T-helper 1 cell treated with Interleukin-12 subunit alpha and Interleukin-12 subunit beta and Interleukin-4 antibody, amounts not matched to agents 30 μg/mL and 1 μg/mL, for 36 hours (primary cell): Measurements from ENCODE around the gene MXD4.
"Not testable (repeated sequence)": the region's sequence is repeated elsewhere in the genome, so short reads cannot be mapped to it uniquely, and the experiment has no call there.

Experiments used
- H3K27ac Mint-ChIP-seq: one replicate; pipeline ENCODE4 v1.8.0; 2021; ENCODE audit warnings: mild to moderate bottlenecking, mixed read lengths
- H3K27me3 Mint-ChIP-seq: one replicate; pipeline ENCODE4 v1.8.0; 2021; ENCODE audit warnings: low read depth, mixed read lengths
- H3K36me3 Mint-ChIP-seq: one replicate; pipeline ENCODE4 v1.8.0; 2021; ENCODE audit warnings: low read depth, mixed read lengths
- H3K4me1 Mint-ChIP-seq: one replicate; pipeline ENCODE4 v1.8.0; 2021; ENCODE audit warnings: low read depth, mixed read lengths
- H3K4me3 Mint-ChIP-seq: one replicate; pipeline ENCODE4 v1.8.0; 2021; ENCODE audit warnings: mild to moderate bottlenecking, moderate library complexity, mixed read lengths
- H3K9me3 Mint-ChIP-seq: one replicate; pipeline ENCODE4 v1.8.0; 2021; ENCODE audit warnings: mixed read lengths

The MXD4 gene

GRCh38 chr4:2220016-2220630, 41.8 kb downstream of the MXD4 start:
- Mint-ChIP-seq H3K4me1 (peaks cover 11% of the 10 kb centered on the region), H3K27me3 (no peaks in the 10 kb centered on the region), H3K27ac (no peak overlapping the region), H3K9me3 (no peaks in the 10 kb centered on the region), H3K36me3 (peaks cover 4% of the 10 kb centered on the region), H3K4me3 (no peak overlapping the region)

GRCh38 chr4:2219233-2219760, 42.6 kb downstream of the MXD4 start:
- H3K36me3 Mint-ChIP-seq: peaks cover 4% of the 10 kb centered on the region
- peaks cover 11% of the 10 kb centered on the region for H3K4me1 Mint-ChIP-seq
- no peak overlapping the region for H3K27ac Mint-ChIP-seq
- H3K9me3 Mint-ChIP-seq: no peaks in the 10 kb centered on the region
- no peaks in the 10 kb centered on the region for H3K27me3 Mint-ChIP-seq
- H3K4me3 Mint-ChIP-seq: no peak overlapping the region

GRCh38 chr4:2218436-2218835, 43.5 kb downstream of the MXD4 start:
- Mint-ChIP-seq H3K4me3 (no peak overlapping the region), H3K27ac (no peak overlapping the region), H3K36me3 (peaks cover 1% of the 10 kb centered on the region), H3K9me3 (no peaks in the 10 kb centered on the region), H3K27me3 (no peaks in the 10 kb centered on the region), H3K4me1 (peaks cover 11% of the 10 kb centered on the region)

GRCh38 chr4:2217726-2218125, 44.2 kb downstream of the MXD4 start:
- no peak overlapping the region for H3K4me3 Mint-ChIP-seq
- no peak overlapping the region for H3K27ac Mint-ChIP-seq
- peaks cover 2% of the 10 kb centered on the region for H3K36me3 Mint-ChIP-seq

GRCh38 chr4:2212831-2213230, 49.1 kb downstream of the MXD4 start:
- Mint-ChIP-seq H3K9me3 (no peaks in the 10 kb centered on the region), H3K36me3 (peaks cover 4% of the 10 kb centered on the region), H3K27me3 (no peaks in the 10 kb centered on the region), H3K4me3 (no peak overlapping the region), H3K27ac (no peak overlapping the region), H3K4me1 (peaks cover 5% of the 10 kb centered on the region)

More at GRCh38 chr4:2217726-2218125, 44.2 kb downstream of the MXD4 start:
- Mint-ChIP-seq H3K4me1 (peaks cover 11% of the 10 kb centered on the region), H3K27me3 (no peaks in the 10 kb centered on the region), H3K9me3 (no peaks in the 10 kb centered on the region)

- not testable (repeated sequence) for H3K9me3 Mint-ChIP-seq, H3K4me1 Mint-ChIP-seq, H3K27me3 Mint-ChIP-seq, H3K27ac Mint-ChIP-seq, H3K4me3 Mint-ChIP-seq, H3K36me3 Mint-ChIP-seq
These were observed 59.1 kb downstream of the MXD4 start for GRCh38 chr4:2202789-2203188.
